ENCODE results near the gene MGAT4C.

GRCh38 chr12:86081843-86082242, 174.3 kb downstream of the MGAT4C start:
- TF ChIP-seq CTCF (IDR thresholded peaks at IDR 0.05; ENCODE audit: control extremely low read depth in 1 of 3, insufficient read depth in 1 of 3, low read depth in 1 of 3, low read length in 3 of 3) (no peak), POLR2A (IDR thresholded peaks at IDR 0.05; ENCODE audit: control extremely low read depth in 1 of 2, low read depth in 2 of 2, low read length in 2 of 2) (no peak), RXRA (IDR thresholded peaks at IDR 0.05; ENCODE audit: insufficient read depth, low read depth, low read length) (no peak), MAX (IDR thresholded peaks at IDR 0.05) (no peak), TCF12 (IDR thresholded peaks at IDR 0.05; ENCODE audit: low read depth, low read length) (no peak), SUZ12 (IDR thresholded peaks at IDR 0.05; ENCODE audit: low read length) (no peak), TAF1 (IDR thresholded peaks at IDR 0.05; ENCODE audit: low read depth, low read length) (no peak), RFX5 (IDR thresholded peaks at IDR 0.05; ENCODE audit: borderline replicate concordance, low read depth, low read length) (no peak), E2F6 (IDR thresholded peaks at IDR 0.05) (no peak)

Data from H1 (cell line).